GM21825 (cell line): Measurements from ENCODE around the gene FOXI1.
"Not testable (repeated sequence)": the region's sequence is repeated elsewhere in the genome, so short reads cannot be mapped to it uniquely, and the experiment has no call there.

Source experiments
- ATAC-seq: cut with Tn5 transposase; IDR thresholded peaks from one replicate; pipeline ENCODE4 v1.9.1; 2021; ENCODE audit warnings: mild to moderate bottlenecking, moderate library complexity; ENCODE audit not compliant: unreplicated experiment

Gene FOXI1

DNA sequence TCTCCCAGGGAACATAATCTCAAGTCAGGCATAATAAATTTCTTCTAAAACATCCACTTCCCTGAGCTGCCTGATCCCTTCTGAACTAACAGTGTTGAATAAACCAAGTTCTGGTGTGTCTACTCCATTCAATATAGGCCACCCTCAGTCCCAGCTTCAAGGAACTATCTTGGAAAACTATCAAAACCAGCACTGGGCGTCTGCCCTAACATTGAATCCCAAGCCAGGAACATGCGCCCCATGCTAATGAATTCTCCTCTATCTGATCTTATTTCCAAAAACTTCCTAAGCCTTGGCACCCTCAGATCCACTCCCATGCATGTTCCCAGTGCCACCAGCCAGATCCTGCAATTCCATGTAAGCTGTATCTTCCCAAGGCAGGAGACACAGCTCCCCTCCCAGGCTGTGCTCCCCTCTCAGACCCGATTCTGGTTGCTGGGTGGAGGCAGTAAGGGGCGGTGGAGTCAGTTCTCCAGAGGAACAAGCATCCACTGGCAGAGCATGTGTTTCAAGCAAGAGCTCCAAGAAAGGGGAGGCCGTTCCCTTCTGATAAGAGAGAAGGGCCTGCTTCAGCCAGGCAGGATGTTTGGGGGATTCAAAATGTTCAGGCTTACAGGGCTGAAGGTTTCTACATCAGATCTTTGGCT lies 13.1 kb upstream of the FOXI1 start:
- no peak for ATAC-seq

DNA sequence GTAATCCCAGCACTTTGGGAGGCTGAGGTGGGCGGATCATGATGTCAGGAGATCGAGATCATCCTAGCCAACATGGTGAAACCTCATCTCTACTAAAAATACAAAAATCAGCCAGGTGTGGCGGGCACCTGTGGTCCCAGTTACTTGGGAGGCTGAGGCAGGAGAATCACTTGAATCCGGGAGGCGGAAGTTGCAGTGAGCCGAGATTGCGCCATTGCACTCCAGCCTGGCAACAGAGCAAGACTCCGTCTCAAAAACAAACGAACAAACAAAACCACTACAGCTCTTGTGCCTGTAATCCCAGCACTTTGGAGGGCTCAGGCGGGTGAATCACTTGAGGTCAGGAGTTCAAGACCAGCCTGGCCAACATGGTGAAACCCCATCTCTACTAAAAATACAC lies 11.4 kb upstream of the FOXI1 start:
- not testable (repeated sequence) for ATAC-seq

DNA sequence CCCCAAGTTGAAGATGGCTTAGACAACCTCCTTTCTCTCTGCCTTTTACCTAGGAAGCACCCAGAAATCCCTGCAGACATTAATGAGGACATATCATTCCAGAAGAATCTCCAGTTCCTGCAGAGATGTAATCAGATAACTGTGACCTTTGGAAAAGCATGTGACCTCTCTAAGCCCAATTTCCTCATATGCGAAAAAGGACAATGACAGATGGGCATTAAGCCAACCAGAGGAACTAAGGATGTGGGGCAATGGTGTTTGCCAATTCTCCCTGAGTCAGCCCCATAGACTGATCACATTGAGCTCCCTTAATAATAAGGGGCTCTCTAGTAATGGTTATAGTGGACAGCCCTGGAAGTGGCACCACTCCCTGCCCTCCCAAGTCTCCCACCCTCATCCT lies 10.1 kb upstream of the FOXI1 start:
- ATAC-seq: no peak

DNA sequence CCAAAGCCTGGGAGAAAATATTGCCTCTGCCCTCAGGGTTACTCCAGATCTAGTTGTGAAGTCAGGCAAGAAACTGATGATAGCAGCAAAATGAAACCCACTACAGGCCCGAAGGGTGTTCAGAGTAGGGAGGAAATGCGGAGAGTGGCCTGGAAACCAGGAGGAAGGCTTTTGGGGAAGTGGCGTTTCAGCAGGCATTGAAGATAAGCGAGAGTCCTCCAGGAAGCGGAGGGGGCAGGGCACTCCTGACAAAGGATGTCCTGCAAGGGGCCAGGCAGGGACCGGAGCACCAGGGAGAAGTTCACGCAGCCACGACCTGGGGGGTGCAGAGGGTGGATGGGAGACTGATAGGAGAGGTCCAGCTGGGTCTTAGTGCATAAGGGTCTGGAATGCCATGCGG lies 7.8 kb upstream of the FOXI1 start:
- ATAC-seq: no peak

- ATAC-seq: no peak
Observed at GRCh38 chr5:170100066-170100943, 5.4 kb upstream of the FOXI1 start.

DNA sequence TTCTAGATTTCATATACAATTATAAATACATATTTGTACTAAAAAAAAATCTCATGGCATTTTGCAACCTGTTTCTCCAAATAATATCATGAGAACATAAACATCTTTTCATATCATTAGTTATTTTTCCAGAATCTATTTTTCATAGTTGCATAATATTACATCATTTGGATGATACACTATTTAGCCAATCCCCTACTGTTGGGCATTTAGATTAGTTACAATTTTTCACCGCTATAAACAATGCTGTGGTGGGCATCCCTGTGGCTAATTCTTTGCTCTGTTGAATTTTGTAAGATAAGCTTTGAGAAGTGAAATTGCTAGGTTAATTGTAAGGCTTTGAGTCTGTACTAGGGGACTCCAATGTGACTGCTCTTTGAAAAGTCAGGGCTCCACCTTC lies 2.2 kb upstream of the FOXI1 start:
- ATAC-seq: no peak

DNA sequence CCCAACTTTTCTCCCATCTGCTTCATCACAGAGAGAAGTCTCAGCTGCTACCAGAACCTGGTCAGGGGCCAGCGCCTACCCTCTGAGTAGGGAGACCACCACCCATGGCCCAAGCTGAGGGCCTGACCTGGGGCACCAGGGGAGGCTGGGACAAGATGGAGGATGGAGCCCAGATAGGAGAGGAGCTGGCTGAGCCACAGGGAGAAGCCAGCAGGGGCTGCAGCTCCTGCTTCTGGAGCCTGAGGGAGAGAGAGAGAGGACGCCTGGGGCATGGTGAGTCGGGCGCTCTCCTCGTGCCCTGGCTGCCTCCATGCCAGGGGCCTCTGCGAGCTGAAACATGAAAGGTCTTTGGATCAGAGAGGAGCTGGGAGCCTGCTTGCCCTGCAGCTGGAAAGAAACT lies 1.4 kb upstream of the FOXI1 start:
- no peak for ATAC-seq

DNA sequence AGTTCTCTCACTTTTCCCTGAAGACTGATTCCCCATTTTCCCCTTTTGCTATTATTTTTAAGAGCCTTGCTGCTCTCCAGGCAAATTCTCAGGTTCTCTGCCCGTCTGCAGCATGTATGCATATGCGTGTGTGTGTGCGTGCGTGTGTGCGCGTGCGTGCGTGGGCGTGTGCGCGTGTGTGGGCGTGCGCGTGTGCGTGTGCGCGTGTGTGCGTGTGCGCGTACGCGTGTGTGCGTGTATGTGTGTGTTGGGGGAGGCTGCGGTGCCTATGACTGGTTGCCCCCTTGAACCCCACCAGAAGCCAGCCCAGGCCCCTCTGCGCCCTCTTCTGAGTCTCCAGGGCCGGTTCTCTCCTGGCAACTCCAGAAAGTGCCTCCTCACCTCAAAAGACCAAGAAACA lies 987 bp upstream of the FOXI1 start:
- ATAC-seq: no peak

DNA sequence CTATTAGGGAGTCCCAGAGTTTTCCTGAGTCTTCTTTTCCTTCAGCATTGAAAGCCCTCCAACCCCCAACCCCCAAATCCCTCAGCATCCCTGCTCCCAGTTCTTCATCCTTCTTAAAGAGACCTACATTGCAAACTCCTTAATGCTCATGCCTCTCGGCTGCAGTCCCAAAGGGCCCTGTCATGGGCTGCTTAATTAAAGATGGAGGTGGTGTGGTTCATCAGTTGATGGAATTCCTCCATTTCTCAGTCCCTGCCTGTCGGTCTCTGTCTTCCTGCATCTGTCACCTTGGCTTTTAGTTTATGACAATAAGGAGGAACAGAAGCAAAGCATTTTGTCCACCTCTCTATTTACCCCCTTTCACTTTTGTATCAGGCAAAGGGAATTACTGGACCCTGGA lies 2.0 kb downstream of the FOXI1 start:
- no peak for ATAC-seq

DNA sequence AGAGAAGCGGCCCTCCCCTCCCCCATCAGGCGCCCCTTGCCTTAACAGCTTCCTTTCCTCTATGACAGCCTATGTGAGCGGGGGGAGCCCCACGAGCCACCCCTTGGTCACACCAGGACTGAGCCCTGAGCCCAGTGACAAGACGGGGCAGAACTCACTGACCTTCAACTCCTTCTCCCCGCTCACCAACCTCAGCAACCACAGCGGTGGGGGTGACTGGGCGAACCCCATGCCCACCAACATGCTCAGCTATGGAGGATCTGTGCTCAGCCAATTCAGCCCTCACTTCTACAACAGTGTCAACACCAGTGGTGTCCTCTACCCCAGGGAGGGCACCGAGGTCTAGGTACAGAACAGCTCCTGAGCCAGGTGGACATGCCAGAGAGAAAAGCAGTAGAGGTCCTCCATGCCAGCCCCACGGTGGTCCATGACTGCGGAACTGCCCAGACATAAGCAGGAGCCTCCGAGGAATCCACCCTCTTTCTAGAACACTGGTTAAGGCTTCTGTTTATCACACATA lies 2.6 kb downstream of the FOXI1 start:
- no peak for ATAC-seq

DNA sequence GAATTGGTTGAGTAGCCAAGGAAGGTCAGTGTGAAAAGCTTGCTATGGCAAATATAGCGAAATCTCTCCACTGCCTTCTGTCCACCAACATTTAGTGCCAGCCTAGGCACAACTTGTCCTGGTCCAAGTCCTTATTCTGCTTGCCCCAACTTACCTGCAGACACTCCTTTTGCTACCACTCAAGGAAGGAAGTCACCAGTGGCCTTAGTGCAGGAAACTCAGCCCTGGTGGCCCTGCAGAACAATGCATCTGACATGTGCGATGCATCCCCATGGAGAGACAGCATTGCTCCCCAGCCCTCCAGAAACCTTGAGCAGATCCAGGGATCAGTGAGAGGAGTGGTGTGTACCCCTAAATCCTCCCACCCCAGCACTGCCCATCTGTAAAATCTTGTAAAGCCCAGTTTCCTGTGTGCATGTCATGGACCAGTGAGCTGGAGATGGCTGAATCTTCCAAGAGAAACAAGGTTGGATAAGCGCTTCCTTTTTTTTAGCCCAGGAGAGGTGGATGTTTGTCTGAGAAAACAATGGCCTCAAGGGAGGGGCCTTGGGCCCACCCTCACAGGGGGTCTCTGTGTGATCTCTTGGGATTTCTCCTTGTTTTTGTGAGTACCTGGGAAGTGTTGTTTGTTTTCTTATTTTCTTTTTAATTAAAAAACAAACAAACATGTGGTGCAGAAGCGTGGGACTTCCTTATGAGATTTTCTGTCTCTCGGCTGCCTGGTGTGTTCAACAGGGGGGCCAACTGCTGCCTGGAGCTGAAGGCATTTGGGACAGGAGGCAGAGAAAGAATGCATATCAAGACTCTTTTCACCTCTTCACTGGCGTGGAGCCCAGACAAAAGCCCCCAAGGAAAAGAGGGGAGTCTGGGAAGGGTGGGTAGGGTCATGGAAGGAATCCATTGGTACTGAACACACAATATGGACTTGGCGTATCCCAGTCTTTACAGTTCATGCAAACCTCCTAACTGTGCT lies 3.6 kb downstream of the FOXI1 start:
- no peak for ATAC-seq

DNA sequence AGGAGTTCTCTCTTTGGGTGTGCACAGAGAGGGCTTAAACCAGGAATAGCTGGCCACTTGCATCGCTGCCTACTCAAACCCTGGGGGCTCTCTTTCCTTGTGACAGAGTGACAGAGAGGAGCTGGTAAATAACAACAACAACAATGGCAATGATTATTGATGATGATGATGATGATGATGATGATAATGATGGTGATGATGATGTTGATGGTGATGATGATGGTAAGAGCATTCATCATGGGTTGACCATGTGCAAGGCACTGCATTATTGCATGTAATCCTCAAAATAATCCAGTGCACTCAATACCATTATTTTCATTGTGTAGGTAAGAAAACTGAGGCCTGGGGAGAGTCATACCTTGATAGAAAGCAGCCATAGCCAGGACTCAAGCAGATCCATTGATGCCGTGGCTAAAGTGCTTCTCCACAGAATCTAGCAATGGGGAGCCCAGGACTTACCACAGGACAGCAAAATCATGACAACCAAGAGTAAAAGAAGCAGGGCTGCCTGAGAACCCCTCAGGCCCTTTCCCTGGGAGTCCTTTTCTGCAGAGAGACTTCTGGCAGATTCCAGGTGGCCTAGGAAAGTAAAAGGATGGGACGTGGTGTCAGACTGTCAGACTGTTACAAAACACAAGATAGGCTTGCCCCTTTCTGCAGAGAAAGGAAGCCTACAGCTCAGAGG lies 4.8 kb downstream of the FOXI1 start:
- no peak for ATAC-seq

DNA sequence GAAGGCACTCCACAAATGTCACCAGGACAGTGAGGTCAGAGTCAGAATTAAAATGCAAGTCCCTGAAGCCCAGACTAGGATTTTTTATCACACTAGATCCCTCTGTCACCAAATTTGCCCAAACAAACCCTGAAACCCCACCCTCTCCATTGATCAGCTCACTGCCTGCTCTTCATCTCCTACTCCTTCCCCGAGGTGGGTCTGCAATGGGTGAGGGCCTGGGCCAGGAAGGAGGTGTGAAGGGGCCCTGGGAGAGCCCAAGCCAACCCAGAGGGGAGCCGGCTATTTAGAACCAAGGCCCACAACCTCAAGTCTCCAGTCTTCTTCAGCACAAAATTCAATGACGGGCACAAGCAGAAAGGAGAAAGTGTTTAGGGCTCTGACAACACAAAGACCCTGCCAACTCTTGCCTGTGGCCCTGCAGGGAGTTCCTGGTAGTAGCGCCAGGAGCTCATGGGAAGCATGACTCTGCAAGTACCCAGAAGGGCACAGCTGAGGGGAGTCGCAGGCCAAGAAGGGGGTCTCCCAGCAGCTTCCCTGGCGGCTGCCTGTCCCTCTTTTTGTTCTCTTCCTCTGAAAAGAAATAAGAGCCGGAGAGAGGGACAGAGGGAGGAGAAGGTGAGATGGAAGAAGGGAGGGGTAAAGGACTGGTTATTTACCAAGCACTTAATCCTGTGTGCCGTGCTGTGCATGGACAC lies 5.5 kb downstream of the FOXI1 start:
- ATAC-seq: no peak

DNA sequence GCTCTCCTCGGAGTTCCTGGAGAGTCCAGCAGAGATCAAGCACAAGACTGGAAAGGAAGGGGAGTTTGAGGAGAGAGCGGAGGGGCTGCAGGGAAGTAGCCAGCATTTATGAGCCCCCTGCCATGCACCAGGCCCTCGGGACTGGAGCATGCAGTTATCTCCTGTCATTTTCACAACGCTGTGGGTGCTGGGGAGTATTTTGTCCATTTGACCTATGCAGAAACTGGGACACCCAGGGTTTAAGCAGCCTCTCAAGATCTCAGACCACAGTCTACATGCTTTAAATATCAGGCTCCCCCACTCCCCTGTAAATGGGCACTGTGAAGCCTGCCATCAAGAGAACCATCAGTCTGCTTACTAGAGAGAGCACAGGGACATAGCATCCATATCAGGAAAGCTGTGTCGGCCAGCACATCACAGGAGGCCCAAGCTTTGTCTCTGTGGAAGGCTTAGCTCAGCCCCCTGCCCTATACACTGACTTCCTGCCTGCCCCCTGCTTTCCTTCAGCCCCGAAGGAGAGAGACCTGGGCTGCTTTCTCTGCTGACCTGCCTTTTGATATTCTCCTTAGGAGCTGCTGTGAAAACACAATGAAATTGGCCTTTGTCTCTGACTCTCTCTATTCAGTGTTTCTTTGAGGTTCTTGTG lies 7.3 kb downstream of the FOXI1 start:
- ATAC-seq: no peak

- no peak for ATAC-seq
Observed at GRCh38 chr5:170113522-170113900, 7.8 kb downstream of the FOXI1 start.

DNA sequence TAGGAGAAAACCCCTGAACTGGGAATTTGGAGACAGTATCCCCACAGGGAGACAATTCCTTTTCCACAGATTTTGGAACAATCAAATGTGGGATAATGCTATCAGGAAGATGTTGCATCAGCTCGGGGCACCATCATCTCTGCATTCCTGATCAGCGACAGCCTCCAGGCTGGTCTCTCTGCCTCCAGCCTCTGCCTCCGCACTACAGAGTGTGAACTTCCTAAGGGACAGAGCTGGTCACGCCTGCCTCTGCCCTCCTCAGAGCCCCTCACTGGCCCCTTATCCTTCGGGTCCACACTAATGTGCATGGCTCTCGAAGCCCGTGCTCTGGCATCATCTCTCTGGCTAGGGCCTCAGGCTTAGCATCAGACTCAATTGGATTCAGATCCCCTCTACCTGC lies 8.6 kb downstream of the FOXI1 start:
- ATAC-seq: no peak

GRCh38 chr5:170115925-170116324 lies 10.2 kb downstream of the FOXI1 start:
- ATAC-seq: no peak

DNA sequence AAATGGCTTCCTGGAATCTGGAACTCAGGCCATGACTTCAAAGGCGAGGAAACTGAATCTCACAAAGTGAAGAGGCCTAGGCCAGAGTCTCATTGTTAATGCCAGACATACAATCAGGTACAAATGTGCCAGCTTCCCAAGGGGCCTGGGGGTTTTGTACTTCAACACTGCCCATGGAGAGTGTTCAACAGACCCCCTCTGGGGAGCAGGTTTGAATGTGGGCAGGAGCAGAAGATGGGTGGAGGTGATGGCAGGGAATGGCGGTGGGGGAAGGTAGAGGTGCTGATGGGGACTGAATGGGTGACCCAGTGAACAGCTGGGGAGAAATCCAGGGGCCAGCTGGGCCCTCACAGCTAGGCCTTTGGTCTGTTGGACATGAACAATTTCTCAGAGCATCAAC lies 12.0 kb downstream of the FOXI1 start:
- no peak for ATAC-seq

DNA sequence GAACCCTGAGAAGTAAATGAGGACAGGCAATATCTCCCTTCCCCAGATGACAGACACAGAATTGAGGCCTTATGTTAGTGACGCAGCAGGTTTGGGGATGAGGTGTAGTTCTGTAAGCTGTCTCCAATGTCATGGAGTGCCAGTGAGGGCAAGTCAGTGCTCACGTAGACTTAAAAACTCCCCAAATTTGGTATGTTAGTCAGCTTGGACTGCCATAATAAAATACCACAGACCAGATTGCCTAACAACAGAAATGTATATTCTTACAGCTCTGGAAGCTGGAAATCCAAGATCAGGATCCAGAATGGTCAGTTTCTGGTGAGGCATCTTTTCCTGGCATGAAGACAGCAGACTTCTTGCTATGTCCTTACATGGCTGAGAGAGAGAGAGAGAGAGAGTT lies 14.9 kb downstream of the FOXI1 start:
- ATAC-seq: no peak

DNA sequence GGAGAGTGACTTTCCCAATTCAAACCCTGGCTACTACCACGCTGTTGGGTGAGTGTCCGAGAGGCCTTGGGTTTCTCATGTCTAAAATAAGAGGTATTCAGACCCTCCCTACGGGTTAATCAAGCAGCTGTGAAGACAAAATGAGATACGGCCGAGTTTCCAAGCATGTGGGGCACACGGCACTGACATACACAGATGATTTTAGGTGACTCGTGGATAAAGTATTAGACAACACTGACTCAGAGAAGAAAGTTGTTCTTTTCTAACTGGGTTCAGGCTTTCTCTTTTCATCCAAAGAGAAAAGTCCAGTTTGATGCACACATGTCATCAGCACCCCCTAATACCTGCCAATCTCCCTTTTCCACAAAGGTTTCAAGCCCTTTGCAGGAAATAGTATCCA lies 15.6 kb downstream of the FOXI1 start:
- no peak for ATAC-seq
